ENCODE results near the gene RPRD1A. TPM values are rescaled to one million over a fixed set of nuclear protein-coding genes. Genes with fewer than 3 reads are reported as not detected.

RPRD1A gene
- total RNA-seq, 1 donor from 2014 or later, result 198 TPM

DNA sequence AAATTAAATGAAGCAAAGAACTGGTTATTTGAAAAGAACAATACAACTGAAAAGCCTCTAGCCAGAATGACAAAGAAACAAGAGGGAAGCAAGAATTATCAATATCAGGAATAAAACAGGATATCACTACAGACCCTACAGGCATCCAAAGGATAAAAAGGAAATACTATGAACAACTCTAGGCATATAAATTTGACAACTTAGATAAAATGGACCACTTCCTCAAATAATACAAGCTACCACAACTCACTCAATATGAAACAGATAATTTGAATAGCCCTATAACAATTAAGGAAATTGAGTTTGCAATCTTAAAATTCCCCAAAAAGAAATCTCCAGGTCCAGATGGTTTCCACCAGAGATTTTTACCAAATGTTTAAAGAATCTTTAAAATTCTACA is 19.8 kb downstream of the RPRD1A start:
- Histone ChIP-seq H3K79me2 (ENCODE audit: low read depth) (peaks cover 100% of the 10 kb centered on the region), H4K20me1 (ENCODE audit: low read depth) (peaks cover 13% of the 10 kb centered on the region), H3K27ac (no peak overlapping the region), H3K9ac (no peak overlapping the region), H3K36me3 (peaks cover 4% of the 10 kb centered on the region), H3F3A (ENCODE audit: low read depth) (no peaks in the 10 kb centered on the region), H3K27me3 (no peaks in the 10 kb centered on the region), H2AFZ (replicated peaks) (no peak overlapping the region), H3K9me3 (ENCODE audit: low read depth) (no peaks in the 10 kb centered on the region), H3K4me1 (no peaks in the 10 kb centered on the region), H3K4me2 (no peak overlapping the region), H3K4me3 (no peak overlapping the region)
- Mint-ChIP-seq H3K36me3 (peaks cover 53% of the 10 kb centered on the region), H3K27ac (no peak overlapping the region), H3K4me3 (no peak overlapping the region), H3K4me1 (no peaks in the 10 kb centered on the region), H3K27me3 (ENCODE audit: insufficient read depth, low read depth) (no peaks in the 10 kb centered on the region), H3K9me3 (peaks cover 67% of the 10 kb centered on the region)
- TF ChIP-seq, protein P1, sequence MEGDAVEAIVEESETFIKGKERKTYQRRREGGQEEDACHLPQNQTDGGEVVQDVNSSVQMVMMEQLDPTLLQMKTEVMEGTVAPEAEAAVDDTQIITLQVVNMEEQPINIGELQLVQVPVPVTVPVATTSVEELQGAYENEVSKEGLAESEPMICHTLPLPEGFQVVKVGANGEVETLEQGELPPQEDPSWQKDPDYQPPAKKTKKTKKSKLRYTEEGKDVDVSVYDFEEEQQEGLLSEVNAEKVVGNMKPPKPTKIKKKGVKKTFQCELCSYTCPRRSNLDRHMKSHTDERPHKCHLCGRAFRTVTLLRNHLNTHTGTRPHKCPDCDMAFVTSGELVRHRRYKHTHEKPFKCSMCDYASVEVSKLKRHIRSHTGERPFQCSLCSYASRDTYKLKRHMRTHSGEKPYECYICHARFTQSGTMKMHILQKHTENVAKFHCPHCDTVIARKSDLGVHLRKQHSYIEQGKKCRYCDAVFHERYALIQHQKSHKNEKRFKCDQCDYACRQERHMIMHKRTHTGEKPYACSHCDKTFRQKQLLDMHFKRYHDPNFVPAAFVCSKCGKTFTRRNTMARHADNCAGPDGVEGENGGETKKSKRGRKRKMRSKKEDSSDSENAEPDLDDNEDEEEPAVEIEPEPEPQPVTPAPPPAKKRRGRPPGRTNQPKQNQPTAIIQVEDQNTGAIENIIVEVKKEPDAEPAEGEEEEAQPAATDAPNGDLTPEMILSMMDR (IDR thresholded peaks at IDR 0.05), result no peak
- TF ChIP-seq EZH2phosphoT487 (IDR thresholded peaks at IDR 0.05), result no peak
- TF ChIP-seq EZH2 (IDR thresholded peaks at IDR 0.05), result no peak
- DNase-seq (ENCODE audit: low spot score), result no peak

DNA sequence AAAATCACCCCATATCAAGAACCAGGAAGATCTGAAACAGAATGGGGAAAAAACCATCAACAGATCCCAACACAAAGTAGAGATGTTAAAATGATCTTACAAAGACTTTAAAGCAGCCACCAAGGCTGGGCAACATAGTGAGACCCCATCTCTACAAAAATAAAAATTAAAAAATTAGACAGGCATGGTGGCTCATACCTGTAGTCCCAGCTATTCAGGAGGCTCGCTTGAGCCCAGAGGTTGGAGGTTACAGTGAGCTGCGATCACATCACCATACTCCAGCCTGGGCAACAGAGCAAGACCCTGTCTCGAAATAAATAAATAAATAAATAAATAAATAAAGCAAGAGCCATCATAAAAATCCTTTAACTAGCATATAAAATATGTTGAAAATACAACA is 20.5 kb downstream of the RPRD1A start:
- H3K27ac Mint-ChIP-seq, result no peak overlapping the region
- Histone ChIP-seq H3K9me3 (ENCODE audit: low read depth) (no peaks in the 10 kb centered on the region), H3F3A (ENCODE audit: low read depth) (no peaks in the 10 kb centered on the region)

DNA sequence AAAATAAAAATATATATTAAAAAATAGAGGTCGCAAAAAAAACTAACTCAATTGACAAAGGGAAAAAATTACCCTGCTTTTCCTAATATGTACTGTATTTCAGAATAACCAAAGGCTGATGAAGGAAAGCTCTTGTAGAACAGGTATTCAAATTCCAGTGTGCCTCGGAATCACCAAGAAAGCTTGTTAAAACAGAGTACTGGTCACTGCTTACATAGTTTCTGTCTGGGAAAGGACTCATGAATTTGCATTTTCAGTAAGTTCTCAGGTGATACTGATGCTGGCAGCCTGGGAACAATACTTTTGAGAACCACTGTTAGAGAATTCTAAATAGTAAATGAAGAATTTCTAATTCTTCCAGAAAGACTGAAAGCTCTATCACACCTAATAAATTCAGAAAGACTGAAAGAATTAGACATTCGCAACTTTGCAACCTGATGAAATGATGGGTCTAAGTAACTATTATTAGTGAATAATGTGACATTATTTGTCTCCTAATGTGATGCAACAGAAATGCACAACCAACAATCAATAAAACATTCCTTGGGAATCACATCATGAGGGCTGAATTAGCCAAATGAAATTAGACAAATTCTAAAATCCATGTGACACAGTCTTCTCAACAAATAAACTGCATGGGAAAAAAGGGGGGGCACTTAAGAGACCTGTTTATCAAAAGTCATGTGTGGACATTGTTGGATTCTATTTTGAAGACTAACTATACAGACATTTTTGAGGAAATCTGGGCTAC is 21.9 kb downstream of the RPRD1A start:
- Histone ChIP-seq H3K9ac (no peak overlapping the region), H3F3A (ENCODE audit: low read depth) (no peaks in the 10 kb centered on the region), H3K4me2 (no peak overlapping the region), H3K4me1 (no peaks in the 10 kb centered on the region), H3K36me3 (peaks cover 4% of the 10 kb centered on the region), H3K27ac (no peak overlapping the region), H3K79me2 (ENCODE audit: low read depth) (peaks cover 100% of the 10 kb centered on the region), H3K4me3 (no peak overlapping the region), H3K9me3 (ENCODE audit: low read depth) (peaks cover 1% of the 10 kb centered on the region), H3K27me3 (no peaks in the 10 kb centered on the region), H2AFZ (replicated peaks) (no peak overlapping the region), H4K20me1 (ENCODE audit: low read depth) (peaks cover 20% of the 10 kb centered on the region)
- no peak overlapping the region for H3K4me3 Mint-ChIP-seq
- no peak for DNase-seq (ENCODE audit: low spot score)
- H3K27me3 Mint-ChIP-seq (ENCODE audit: insufficient read depth, low read depth), result no peaks in the 10 kb centered on the region
- H3K4me1 Mint-ChIP-seq, result no peaks in the 10 kb centered on the region
- no peak overlapping the region for H3K27ac Mint-ChIP-seq
- peaks cover 61% of the 10 kb centered on the region for H3K9me3 Mint-ChIP-seq
- TF ChIP-seq, protein P1 (IDR thresholded peaks at IDR 0.05), result no peak
- no peak for TF ChIP-seq EZH2 (IDR thresholded peaks at IDR 0.05)
- TF ChIP-seq EZH2phosphoT487 (IDR thresholded peaks at IDR 0.05), result no peak
- peaks cover 48% of the 10 kb centered on the region for H3K36me3 Mint-ChIP-seq

More for the DNA sequence above, 20.5 kb downstream of the RPRD1A start:
- Histone ChIP-seq H3K27ac (no peak overlapping the region), H3K36me3 (peaks cover 4% of the 10 kb centered on the region), H3K4me2 (no peak overlapping the region), H3K79me2 (ENCODE audit: low read depth) (peaks cover 100% of the 10 kb centered on the region), H3K4me1 (no peaks in the 10 kb centered on the region), H3K9ac (no peak overlapping the region), H2AFZ (replicated peaks) (no peak overlapping the region), H3K27me3 (no peaks in the 10 kb centered on the region), H4K20me1 (ENCODE audit: low read depth) (peaks cover 19% of the 10 kb centered on the region), H3K4me3 (no peak overlapping the region)
- TF ChIP-seq EZH2 (IDR thresholded peaks at IDR 0.05) (no peak), EZH2phosphoT487 (IDR thresholded peaks at IDR 0.05) (no peak)
- TF ChIP-seq, protein P1 (IDR thresholded peaks at IDR 0.05), result no peak
- no peak for DNase-seq (ENCODE audit: low spot score)
- no peaks in the 10 kb centered on the region for H3K4me1 Mint-ChIP-seq
- H3K4me3 Mint-ChIP-seq, result no peak overlapping the region
- H3K9me3 Mint-ChIP-seq, result peaks cover 65% of the 10 kb centered on the region
- H3K36me3 Mint-ChIP-seq, result peaks cover 50% of the 10 kb centered on the region
- no peaks in the 10 kb centered on the region for H3K27me3 Mint-ChIP-seq (ENCODE audit: insufficient read depth, low read depth)

All from neural progenitor cell (in vitro differentiated cells).